CD4-positive, alpha-beta T cell treated with Interleukin-1 beta for 1 hour (primary cell): ENCODE measurements around the gene RAVER1.
"Not testable (repeated sequence)": the region's sequence is repeated elsewhere in the genome, so short reads cannot be mapped to it uniquely, and the experiment has no call there.

Source experiments
- DNase-seq, 2 donors: peaks; one replicate each; pipeline ENCODE4 v3.0.0-alpha.2; 2020 to 2022

The RAVER1 gene

DNA sequence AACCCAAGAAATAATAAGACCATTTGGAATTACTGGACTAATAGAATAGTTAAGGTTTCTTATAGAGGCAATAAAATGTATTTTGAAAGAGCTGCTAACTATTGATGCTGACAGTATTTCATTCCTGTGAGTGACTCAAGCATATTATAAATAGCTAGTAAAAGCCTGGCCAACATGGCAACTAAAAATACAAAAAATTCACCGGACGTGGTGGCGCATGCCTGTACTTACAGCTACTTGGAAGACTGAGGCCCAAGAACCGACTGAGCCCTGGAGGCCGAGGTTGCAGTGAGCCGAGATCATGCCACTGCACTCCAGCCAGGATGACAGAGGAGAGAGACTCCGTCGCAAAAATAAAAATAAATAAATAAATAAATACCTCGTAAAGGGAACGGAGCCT lies 11.5 kb upstream of the RAVER1 start:
- DNase-seq, result no peak

DNA sequence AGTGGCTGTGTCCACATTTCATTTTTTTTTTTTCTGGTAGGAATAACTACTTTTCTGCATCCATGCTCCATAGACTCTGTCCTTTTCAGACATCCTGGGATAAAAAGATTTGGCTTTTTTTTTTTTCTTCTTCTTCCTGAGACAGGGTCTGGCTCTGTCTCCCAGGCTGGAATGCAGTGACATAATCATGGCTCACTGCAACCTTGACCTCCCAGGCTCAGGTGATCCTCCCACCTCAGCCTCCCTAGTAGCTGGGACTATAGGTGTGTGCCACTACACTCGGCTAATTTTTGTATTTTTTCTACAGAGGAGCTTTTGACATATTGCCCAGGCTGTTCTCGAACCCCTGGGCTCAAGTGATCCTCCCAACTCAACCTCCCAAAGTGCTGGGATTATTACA lies 10.2 kb upstream of the RAVER1 start:
- no peak for DNase-seq

DNA sequence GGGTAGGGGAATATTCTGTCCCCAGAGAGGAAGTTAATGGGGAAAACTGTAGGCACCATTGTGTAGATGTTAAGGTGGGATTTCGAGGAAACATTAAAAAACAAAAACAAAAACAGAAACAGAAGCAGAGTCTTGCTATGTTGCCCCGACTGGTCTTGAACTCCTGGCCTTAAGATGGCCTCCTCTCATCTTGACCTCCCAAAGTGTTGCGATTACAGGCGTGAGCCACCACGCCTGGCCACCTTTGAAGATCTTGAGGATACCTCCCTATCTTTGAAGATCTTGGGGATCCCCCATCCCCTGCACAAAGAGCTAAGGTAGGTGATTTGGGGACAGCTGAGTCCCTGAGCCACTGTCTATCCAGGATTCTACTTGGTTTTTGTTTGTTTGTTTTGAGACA lies 6.6 kb upstream of the RAVER1 start:
- no peak for DNase-seq

DNA sequence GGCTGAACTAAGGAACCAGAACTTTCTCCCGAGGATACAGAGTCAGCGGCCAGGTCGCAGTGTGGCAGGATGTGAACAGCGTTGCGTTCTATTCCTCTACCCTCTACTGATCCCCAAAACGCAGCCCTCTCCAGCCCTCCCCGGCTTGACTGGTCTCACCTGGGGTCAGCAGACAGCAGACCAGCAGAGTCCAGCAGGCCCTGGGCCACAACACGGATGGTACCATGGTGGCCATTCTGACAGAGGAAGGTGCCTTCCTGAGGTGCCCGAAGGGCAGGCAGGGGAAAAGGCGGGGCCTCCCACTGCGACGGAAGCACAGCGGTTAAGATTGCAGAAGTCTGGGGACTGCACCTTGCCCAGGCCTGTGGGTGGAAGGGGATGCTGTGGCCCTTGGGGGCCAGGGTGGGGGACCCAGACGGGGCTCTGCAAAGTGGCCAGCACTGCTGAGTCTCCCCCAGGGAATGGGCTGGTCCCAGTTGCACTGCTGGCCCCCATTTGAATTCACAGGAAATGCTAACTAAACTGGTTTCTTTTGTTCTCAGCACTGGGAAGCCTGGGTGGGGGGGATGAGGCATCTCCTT lies 6.1 kb upstream of the RAVER1 start, which contains the start of gene ICAM3:
Gene ICAM3, minus strand, starts transcription at position 245 of the 581 bp plus-strand sequence. Its CDS starts 10 bp downstream, at position 235.
- peak; percentile 61 to 68 for DNase-seq

DNA sequence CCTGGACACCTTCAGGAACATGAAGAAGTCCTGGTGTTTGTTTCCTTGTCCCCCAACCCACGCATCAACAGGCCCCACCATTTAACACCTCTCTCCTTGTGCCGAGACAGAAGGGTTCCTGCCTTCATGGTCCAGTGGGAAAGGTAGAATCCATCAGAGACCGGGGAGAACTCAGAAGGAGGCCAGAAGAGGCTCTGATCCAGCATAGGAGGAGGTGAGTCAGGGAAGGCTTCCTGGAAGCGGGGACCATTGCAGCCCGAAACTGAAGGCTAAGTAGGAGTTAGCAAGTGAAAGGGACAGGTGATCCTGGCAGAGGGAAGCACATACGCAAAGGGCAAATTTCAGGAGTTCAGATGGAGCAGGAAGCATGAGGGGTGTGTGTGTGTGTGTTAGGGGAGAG lies 5.6 kb upstream of the RAVER1 start:
- no peak for DNase-seq

DNA sequence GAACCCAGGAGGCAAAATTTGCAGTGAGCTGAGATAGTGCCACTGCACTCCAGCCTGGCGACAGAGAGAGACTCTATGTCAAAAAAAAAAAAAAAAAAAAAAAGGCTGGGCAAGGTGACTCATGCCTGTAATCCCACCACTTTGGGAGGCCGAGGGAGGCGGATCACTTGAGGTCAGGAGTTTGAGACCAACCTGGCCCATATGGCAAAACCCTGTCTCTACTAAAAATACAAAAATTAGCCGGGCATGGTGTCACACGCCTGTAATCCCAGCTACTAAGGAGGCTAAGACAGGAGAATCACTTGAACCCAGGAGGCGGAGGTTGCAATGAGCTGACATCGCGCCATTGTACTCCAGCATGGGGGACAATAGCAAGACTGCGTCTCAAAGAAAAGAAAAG lies 3.4 kb upstream of the RAVER1 start:
- DNase-seq, result not testable (repeated sequence)

DNA sequence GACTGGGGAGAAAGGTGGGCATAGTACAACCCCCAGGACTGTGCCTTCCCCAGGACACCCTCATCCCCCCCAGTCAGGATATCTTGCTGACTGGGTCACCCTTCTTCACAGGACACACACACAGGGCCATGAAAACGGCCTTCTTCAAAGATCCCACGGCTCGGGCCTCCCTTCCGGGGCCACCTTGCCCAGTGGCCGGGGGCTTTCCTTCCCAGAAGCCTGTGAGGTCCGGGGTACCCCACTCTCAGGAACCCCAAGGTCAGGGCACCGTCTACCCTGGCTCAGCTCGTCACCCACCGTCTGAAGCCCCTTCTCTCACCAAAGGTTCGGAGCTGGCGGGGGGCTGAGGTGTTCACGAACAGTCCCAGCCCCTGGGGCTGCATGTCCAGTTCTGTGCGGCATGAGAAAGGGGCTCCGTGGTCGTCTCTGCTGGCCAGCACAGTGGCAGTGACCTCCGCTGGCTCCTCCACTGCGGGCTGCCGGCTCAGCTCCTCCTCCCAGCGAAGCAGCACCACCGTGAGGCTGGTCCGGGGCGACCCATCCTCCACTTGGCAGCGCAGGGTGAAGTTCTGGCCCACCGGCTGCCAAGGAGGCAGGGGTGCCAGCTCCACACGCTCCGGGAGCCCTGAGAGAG lies 2.1 kb upstream of the RAVER1 start:
- DNase-seq, result no peak

DNA sequence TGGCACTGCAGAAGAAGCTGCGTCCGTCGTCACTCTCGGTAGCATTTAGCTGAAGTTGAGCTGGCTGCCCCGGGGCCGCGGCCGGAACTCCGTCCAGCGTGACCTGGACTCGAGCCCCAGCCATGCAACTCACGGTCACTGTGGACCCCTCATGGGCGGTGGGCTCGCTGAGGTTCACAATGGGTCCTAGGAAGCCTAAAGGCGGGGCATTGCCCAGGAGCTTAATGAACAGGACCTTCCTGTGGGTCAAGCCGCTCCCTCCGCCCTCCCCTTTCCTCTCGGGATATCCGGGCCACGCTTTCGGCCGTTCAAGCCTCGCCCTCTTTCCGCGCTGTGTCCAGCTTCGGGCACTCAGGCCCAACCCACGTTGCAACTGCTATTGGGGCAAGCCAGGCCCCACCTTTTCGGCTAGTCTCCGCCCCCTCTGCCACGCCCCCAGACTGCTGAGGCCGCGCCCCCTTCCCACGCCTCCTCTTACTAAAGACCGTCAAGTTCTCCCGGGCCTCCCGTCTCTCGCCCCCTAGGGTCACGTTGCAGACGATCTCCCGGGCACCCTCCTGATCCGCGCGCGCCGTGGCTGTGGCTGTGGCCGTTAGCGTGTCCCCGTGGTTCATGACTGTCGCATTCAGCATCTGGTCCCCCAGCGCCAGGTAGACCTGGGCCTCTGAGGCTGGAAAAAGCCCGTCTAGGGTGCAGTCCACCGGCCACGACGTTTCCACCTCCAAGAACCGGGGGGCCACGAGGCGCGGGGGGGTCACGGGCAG lies 1.4 kb upstream of the RAVER1 start:
- DNase-seq, result peak; percentile 29

DNA sequence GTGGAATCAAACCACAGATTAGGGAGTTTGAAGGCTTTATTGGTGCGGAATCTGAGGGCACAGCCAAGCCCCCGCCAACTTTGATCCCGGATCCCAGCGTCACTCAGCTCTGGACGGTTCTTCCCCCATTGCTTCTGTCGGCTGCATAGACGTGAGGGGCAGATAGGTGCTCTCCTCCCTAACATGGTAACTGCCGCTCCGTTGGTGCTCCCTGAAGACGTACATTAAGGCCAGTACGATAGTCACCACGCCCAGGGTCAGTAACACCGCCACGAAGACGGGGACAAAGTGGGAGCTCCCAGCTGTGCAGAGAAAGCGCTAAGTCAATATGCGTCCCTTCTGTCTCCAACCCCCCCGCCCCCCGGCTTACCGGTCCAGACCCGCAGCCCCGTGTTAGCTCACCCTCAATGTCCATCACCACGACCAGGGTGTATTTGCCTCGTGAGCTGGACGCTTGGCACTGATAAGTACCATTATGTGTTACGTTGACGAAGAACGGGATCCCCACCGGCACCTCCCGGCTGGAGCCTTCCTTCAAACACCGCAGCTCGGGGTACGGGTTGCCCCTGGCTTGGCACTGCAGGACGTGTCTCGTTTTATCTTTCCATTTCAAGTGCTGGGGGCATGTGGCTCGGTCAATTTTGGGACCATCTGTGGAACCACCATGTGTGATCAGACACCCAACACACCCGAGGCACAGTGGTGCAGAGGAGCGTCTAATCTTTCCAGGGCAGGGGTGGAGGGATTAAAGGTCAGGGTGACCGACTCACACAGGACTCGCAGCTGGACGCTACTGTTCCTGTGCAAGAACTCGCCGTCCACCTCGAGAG lies 644 bp upstream of the RAVER1 start:
- DNase-seq, result no peak

DNA sequence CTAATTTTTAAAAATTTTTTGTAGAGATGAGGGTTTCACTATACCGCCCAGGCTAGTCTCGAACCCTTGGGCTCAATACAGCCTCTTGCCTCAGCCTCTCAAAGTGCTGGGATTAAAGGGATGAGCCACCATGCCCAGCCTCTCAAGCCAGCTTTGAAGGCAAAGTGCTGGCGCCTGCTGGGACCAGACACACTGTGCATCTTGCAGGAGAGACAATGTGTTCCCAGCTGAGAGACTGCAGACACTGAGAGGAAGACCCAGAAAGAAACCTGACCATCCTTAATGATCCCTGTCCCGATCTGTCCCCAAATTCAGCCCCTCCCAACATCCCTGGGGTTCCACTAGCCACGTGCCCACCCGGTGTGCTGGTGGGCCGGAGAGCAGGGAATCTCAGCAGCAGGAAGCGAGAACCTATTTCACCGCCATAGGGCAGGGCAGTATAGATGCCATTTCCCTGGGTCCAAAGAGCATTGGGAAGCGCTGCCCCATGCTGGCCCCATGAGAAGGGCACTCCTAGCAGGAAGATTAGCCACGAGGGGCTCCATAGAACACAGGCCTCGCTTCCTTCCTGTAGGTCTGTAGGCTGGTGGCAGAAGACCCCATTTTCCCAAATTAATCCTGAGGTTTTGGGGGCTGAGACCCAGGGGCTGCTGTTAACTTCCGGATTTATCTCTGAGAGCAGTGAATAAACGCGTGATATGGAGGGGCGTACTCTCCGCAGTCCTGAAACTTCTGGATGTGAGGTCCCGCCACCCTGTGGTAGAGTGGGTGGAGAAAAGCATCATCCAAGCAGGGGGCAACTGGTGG lies 968 bp downstream of the RAVER1 start:
- DNase-seq, result no peak

DNA sequence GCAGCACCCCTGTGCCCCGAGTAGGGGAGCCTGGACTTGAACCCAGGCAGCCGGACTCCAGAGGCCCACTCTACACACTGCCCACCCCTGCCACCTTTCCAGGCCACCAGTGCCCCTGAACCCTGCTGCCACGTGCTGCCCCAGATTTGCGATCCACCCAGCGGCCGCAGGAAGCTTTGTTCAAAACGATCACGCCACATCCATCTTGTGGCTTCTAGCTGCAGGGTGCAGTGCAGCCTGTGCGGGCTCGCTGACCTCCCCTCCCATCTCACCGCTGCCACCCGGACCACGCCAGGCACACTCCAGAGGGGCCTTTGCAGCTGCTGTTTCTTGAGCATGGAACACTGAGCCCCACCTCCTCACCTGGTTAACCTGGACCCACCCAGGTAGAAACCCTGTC lies 3.8 kb downstream of the RAVER1 start:
- no peak for DNase-seq

DNA sequence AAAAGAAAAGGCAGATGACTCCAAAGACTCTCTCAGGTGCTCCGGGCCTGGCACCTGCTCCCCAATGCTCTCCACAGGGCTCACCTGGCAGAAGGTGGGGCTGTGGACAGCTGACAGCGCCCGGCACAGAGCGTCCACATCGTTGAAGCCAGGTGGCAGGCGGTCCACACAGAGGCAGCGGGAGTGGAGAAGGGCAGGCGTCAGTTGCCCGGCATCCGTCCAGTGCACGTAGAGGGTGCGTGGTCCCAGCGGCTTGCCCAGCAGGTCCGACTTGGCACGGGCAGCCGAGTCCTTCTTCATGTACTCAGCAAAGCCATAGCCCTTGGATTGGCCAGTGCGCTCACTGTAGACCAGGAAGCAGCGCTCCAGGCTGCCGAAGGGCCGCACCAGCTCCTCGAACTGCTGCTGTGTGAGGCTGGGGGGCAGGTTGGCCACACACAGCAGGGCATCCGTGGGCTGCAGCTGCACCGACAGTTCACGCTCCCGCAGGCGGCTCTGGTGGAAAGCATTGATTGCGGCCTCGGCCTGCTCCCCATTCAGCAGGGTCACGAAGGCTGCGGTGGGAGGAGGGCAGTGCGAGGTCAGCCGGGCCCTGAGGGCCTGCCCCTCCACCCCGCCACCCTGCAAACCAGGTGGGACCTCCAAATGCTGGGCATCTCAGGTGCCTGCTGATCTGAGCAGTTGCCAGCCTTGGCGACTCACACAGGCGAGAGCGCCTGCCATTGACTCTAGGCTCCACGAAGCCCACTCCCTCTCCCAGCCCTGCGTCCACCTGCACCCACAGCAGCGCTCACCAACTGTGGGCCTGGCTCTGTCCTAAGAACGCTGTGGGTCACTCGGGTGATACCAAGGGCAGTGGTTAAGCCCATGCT lies 4.5 kb downstream of the RAVER1 start:
- DNase-seq, result no peak

DNA sequence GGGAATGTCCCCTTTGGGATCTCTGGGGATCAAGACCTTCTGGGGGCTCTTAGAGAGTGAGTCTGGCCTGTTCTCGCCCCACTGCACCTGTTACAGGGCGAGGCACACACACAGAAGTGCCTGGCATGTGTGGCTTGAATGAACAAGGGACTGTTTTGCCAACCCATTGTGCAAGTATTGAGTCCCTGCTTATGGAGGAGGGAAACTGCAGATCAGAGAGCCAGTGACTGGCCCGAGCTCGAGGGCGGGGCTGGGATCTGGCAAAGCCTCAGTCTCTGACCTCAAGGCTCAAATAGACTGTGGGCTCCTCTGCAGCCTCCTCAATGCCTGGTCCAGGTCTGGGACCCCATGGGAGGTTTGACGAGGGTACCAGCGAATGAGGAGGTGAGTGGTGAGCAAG lies 5.5 kb downstream of the RAVER1 start:
- no peak for DNase-seq

DNA sequence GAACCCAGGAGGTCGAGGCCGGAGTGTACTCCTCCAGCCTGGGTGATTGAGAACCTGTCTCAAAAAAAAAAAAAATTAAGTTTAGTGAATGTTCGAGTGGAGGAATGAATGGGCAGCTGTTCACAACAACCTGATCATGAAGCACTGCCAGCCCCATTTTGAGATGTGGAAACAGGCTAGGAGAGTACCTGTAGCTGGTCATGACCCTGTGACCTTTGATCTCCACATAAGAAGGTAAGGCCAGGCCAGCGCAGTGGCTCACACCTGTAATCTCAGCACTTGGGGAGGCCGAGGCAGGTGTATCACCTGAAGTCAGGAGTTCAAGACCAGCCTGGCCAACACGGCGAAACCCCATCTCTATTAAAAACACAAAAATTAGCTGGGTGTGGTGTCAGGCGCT lies 7.6 kb downstream of the RAVER1 start:
- DNase-seq, result no peak

DNA sequence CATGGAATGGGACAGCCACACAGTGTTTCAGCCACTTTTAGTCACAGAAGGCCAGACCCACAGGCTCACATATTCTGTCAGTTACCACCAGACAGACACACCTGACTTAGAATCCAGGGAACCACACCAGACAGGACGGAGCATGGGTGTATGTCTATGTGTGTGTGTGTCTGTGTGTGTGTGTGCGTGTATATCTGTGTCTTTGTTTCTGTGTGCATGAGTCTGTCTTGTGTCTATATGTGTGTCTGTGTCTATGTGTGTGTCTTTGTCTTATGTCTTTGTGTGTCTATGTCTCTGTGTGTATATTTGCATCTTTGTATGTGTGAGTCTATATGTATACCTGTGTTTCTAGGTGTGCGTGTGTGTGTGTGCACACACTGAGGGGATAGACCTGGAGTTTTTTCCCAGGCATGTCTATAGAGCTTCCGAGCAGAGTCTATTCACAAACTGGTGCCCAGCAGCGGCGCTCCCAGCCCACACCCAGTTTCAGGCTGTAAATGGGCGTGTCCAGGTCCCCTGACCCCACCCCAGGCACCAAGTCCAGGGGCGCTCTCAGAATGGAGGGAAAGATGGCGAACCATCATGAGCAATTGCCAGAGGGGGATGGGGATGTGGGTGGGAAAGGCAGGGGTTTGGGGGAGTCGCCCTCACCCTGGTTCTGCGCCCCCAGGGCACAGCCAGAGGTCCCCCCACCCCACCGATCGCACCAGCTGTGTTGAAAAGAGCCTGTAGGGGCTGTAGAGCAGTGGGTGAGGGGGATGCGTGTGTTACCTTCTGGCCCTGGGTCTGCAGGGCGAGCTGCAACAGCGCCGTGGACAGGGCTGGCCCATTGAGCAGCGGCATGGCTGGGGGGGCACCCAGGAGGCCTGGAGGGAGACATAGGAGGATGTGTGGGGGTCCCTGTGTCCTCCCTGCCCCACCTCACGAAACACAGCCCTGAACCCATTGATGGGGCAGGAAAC lies 11.2 kb downstream of the RAVER1 start:
- no peak for DNase-seq

DNA sequence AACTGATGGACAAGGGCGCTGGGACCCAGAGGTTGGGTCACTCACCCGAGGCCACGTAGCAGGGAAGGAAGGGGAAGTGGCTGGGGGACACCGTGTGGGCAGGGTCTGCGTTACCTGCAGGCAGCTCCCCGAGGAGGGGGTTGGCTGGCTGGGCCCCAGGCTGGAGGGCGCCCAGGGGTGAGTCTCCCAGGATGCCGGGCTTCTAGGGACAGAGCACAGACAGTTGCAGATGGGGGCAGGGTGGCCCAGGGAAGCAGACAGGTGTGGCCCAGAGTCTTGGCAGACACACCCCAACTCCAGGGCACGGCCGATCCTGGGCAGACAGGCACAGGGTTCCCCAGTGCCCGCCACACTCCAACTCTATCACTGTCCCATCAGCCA lies 11.9 kb downstream of the RAVER1 start:
- DNase-seq, result no peak

DNA sequence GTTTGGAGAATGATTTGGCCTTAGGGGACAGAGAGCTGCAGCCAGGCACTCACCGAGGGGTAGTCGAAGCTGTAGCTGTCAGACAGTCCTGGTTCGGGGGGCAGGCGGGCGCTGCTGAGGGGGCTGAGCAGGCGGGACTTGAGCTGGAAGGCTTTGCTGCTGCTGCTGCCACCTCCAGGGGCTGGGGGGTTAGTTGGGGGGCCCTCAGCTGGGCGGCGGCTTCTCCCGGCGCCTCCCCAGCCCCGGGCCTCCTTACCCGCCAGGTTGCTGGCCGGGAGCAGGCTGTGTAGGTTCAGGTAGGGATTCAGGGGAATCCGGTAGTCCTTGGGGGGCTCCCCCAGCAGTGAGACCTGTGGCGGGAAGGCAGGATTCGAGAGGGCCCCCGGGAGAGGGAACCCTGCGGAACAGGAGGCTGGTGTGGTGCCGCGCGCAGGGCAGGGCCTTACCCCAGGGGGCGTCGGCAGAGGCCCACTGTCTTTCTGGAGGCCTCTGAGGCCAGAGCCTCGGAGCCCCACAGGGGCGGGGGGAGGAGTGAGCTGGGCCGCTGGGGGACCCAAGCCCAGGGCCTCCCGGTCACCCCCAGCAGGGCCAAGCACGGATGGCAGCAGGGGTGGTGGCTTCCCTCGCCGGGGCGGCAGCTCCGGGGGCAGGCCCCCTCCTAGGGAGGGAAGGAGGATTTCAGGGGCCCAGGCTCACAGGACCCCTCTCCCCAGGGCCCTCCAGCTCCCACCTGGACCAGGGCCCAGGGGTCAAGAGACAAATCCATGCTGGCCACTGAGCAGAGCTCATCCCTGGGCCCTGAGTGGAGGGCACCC lies 12.5 kb downstream of the RAVER1 start:
- no peak for DNase-seq

DNA sequence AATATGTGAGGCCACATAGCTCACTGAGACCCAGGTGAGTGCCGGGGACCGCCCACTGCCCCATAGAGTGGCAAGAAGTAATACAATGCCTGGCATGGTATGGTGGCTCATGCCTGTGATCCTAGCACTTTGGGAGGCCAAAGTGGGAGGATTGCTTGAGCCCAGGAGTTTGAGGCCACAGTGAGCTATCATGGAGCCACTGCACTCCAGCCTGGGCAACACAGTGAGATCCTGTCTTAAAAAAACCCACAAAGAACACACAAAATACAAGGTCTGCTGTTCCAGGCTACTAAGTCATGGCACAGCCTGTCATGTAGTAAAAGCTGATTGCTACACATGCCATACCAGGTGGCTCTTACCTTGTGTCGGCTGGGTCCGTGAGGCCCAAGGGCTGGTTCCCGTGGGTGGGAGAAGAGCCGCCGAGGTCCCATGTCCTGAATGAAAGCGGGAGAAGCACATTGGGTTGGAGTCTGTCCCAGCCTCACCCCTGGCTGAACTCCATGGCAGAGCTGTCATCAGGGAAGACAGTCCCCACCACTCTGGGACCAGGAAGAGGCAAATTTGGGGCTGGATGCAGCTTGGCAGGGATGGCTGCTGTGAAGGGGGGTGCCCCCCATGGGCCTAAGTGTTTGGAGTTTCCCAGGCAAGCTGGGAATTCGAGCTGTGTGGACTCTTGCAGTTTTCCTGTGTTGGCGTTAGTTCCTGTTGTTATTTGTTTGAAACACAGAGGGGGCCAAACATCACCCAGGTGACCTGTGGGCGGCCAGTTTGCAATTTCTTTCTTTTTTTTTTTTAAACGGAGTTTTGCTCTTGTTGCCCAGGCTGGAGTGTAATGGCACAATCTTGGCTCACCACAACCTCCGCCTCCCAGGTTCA lies 14.3 kb downstream of the RAVER1 start:
- no peak for DNase-seq
